Kidney tubule cell (primary cell): ENCODE data around the gene DENND1A.

Experiments
- DNase-seq: peaks from one replicate; pipeline ENCODE4 v3.0.0-alpha.2; 2018; ENCODE audit warnings: low spot score

DENND1A gene

DNA sequence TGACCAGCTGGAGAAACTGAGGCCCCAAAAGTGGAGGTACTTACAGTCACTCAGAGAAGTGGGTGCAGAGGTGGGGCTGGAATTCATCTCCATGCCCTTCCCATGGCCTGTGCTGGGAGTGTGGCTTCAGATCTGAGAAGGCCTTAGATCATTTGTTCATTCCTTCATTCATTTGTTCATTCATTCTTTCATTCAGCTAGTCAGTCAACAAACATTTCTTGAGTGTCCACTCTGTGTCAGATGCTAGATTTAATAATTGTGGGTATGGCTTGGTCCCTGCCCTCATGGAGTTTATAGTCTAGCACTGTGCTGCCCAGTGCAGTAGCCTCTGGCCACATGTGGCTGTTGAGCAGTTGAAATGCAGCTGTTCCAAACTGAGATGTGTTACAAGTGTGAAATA, 593.0 kb downstream of the DENND1A start:
- DNase-seq, result no peak

DNA sequence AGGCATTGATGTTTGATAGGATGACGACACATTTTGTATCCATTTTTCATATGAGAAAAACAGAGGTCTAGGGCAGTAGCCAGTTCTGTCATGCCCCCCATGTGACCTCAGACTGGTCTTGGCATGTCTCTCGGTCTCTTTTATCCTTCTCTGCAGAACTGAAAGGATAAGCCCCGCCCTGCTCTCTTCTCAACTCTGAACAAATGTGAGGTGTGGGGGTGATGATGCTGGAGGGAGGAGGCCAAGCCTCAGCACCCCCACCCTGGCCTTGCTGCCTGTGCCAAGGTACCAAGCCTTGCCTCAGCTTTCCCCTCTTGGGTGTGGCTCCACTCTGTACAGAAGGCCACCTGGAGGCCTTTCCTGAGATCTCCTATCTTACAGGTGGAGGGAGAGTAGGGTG, 593.5 kb downstream of the DENND1A start:
- no peak for DNase-seq

DNA sequence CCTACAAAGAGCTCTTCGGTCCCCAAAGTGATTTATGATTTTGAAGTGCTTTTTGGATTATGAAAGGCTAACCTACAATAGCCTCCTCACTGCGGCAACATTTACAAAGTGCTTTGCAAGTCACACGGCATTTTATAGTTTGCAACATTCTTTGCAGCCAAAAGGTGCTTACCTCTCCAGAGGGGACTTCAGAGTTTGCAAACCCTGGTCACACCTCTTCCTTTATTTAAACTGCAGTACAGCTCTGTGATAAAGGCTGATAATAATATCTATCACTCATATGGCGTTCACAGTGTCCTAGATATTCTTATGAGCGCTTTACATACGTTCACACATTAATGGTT, 594.0 kb downstream of the DENND1A start:
- no peak for DNase-seq

DNA sequence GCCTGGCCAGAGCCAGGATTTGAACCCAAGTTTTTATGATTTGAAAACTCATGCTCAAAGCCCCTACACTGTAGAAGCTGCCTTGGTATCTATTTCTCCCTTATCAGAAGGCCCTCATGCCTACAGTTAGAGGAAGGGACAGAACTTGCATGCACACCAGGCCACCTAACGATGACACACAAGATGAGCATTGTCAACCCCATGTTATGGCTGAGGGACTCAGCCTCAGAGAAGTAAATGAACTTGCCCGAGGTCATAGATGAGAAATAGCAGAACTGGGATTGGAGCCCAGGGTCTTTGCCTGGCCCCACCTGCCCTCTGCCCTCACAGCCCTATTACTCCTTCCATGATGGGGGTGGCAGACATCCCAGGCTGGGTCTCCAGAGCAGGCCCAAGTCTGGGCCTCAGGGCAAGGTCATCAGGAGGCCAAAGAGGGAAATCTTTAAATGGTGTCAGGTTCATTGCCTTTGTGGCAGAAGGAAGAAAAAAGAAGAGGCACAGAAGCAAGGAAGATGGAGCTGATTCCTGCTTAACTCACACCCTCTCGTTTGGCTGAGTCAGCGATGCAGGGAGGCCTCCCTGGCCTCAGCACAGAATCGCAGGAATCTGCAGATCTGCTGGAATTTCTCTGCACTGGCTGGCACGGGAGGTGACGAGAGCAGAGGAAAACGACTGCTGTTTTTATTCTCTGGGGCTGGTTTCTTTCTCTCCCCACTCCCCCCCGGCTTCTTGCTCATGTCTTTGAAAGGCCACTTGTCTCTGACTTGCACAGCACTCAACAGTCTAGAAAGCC, 594.5 kb downstream of the DENND1A start:
- peak; percentile 76 for DNase-seq

DNA sequence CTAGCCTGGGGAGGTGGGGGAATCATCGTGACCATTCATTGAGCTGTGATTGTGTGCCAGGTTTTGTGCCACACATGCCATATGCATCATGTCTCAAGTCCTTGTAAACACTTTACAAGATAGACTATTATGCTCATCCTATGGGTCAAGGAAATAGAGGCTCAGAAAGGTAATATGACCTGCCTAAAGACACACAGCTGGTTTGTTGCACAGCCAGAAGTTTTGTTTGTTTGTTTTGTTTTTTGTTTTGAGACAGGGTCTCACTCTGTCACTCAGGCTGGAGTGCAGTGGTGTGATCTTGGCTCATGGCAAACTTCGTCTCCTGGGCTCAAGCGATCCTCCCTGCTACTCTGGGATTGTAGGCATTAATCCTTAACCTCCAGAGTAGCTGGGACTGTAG, 595.3 kb downstream of the DENND1A start:
- no peak for DNase-seq

DNA sequence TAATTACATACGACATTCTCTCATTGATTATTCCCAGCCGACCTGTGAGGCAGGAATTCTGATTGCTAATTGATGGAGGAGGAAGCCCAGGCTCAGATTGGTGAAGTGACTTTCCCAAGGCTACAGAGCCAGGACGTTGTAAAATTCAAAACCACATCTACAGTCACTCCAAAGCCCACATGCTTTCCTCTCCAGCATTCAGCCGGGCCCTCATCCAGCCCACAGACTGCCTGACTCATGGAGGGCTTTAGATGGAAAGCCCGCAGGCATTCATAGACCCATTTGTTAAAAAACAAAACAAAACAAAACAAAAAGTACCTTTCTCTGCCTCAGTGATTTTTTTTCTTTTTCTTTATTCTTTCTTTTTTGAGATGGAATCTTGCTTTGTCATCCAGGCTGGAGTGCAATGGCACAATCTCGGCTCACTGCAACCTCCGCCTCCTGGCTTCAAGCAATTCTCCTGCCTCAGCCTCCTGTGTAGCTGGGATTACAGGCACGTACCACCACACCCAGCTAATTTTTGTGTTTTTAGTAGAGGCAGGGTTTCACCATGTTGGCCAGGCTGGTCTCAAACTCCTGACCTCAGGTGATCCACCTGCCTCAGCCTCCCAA, 596.8 kb downstream of the DENND1A start:
- peak; percentile 23 for DNase-seq

DNA sequence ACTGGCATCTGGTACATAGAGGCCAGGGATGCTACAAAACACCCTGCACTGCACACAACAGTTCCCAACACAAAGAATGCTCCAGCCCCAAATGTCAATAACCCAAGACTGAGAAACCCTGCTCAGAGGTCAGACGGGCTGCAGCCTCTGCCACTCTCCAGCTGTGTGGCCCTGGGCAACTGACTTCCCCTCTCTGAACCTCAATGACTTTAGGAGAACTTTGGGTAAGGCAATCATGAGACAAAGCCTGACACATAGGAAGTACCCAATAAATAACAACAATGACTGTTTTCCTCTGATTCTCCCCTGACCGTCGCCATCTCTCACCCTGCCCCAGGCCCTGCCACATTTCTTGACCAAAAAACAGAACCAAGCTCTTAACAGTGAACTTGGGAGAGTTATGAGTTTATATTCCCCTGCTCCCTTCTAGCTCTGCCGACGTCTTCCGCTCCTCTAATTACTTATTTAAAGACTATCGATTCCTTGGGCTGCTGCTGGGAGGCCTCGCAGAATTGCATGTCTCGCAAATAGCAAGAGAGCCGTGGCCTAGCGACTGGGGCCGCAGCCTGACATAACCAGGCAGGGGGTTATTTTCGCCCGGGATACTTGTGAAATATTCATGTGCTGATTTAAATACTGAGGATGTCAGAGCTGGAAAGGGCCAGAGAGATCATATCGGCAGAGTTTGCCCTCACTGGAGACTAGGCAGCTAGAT, 598.4 kb downstream of the DENND1A start:
- DNase-seq, result no peak
